ENCODE results near the gene NPAS3. TPM values are rescaled to one million over a fixed set of nuclear protein-coding genes. Genes with fewer than 3 reads are reported as not detected.

The NPAS3 gene
- total RNA-seq, 1 experiment from 2014 or later: not detected

DNA sequence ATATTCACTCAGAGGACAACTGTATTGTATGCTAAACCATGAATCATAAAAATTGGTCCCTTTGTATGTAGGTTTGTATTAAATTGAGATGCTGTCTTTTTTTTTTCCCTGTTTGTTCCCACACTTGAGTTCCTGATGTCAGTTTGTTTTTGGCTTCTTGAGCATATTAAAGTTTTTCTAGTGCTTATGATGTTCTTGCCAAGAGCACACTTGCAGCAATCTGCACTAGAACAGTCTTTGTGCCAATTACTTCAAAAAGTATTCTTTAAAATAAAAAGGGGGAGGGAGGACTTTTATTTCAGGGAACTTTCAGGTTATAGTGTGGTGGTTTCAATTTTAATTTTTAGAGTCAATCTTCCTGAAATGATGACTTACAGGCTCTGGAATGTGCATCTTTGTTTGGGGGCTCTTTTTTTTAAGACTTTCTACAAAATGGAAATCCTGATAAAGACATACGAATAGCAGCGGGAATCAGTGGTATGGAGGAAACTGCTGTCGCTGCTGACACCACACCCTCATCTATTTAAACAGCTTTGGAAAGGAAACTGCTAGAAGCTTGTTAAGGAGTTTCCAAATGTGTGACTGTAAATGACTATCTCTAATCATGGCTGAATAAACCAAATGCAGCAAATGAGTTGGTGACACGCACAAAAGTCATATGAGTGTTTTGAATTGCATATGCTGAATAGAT is 823.6 kb downstream of the NPAS3 start (continued):
- no peak for TF ChIP-seq EGR1 (IDR thresholded peaks at IDR 0.05; ENCODE audit: low read depth)
- no peak for TF ChIP-seq SIN3A (IDR thresholded peaks at IDR 0.05; ENCODE audit: low read depth)
- no peak for TF ChIP-seq SRF (IDR thresholded peaks at IDR 0.05; ENCODE audit: low read depth)
- no peak for TF ChIP-seq POLR2A (IDR thresholded peaks at IDR 0.05; ENCODE audit: borderline replicate concordance, extremely low read depth, insufficient read depth, insufficient read length)
- no peak for TF ChIP-seq FOSL1 (IDR thresholded peaks at IDR 0.05; ENCODE audit: low read depth)
- no peak for TF ChIP-seq TCF7L2 (IDR thresholded peaks at IDR 0.05; ENCODE audit: borderline replicate concordance, extremely low read depth, insufficient read depth, insufficient read length)
- TF ChIP-seq EZH2phosphoT487 (IDR thresholded peaks at IDR 0.05; ENCODE audit: borderline replicate concordance): no peak
- no peak for TF ChIP-seq ELF1 (IDR thresholded peaks at IDR 0.05; ENCODE audit: borderline replicate concordance, low read depth)

GRCh38 chr14:33764876-33765650 is 826.4 kb downstream of the NPAS3 start:
- H3K4me2 ChIP-seq (ENCODE audit: low read length): no peak overlapping the region

More at GRCh38 chr14:33764876-33765650, 826.4 kb downstream of the NPAS3 start:
- BruUV-seq (replicated peaks): no TSS peak
- no peak overlapping the region for H3K9ac ChIP-seq (ENCODE audit: low read length)
- ATAC-seq (no peak), DNase-seq (ENCODE audit: low read depth, low spot score) (no peak)
- H3K79me2 ChIP-seq (ENCODE audit: insufficient read depth, low read length): no peaks in the 10 kb centered on the region
- H3K4me3 ChIP-seq (replicated peaks in 1 of 2; ENCODE audit: low read depth in 1 of 2, low read length in 2 of 2): no peak overlapping the region
- no peaks in the 10 kb centered on the region for H3K4me1 ChIP-seq (ENCODE audit: control insufficient read depth in 1 of 2, insufficient read depth in 2 of 2, low read length in 2 of 2)
- POLR2A ChIA-PET: no interaction called here
- RAD21 ChIA-PET (ENCODE audit: low non-redundant PET in 1 of 2, low total read pairs in 2 of 2, uncharacterized antibody in 2 of 2, unreplicated experiment in 2 of 2): no interaction called here
- no peak overlapping the region for H2AFZ ChIP-seq (ENCODE audit: low read depth, low read length, poor library complexity, severe bottlenecking)
- TF ChIP-seq CEBPB (IDR thresholded peaks at IDR 0.05; ENCODE audit: low read depth) (no peak), CTCF (IDR thresholded peaks at IDR 0.05 in 2 of 3, conservative IDR thresholded peaks at IDR 0.05 in 1 of 3; ENCODE audit: borderline replicate concordance in 1 of 3, insufficient read depth in 1 of 3, low read depth in 2 of 3, low read length in 2 of 3) (no peak)
- no peak overlapping the region for H3K27ac ChIP-seq (ENCODE audit: low read depth, low read length)
- no peaks in the 10 kb centered on the region for H4K20me1 ChIP-seq (ENCODE audit: insufficient read depth)
- no peaks in the 10 kb centered on the region for H3K36me3 ChIP-seq (ENCODE audit: control insufficient read depth in 1 of 2, insufficient read depth in 2 of 2, low read length in 2 of 2)
- H3K9me2 ChIP-seq (ENCODE audit: insufficient read depth): no peaks in the 10 kb centered on the region
- H3K27me3 ChIP-seq (ENCODE audit: insufficient read depth, low read length): peaks cover 59% of the 10 kb centered on the region
- CTCF ChIA-PET: no interaction called here
- intact Hi-C loops (cut with micrococcal nuclease): no loop called here
- no peaks in the 10 kb centered on the region for H3K9me3 ChIP-seq (ENCODE audit: control insufficient read depth in 1 of 2, insufficient read depth in 1 of 2, low read depth in 1 of 2, low read length in 2 of 2)
